Endodermal cell (in vitro differentiated cells): ENCODE data around the gene SIAE. TPM values are rescaled to one million over a fixed set of nuclear protein-coding genes. Genes with fewer than 3 reads are reported as not detected.

Experiments used
- DNase-seq: peaks from one replicate; pipeline ENCODE4 v3.0.0-alpha.2; 2017
- H3K27ac ChIP-seq: 2 replicates; pipeline ENCODE4 v1.5.1; 2013; ENCODE audit warnings: mild to moderate bottlenecking, low read depth, low read length, moderate library complexity
- H3K27me3 ChIP-seq: 2 replicates; pipeline ENCODE4 v1.6.1; 2013; ENCODE audit warnings: mild to moderate bottlenecking, low read length, moderate library complexity; ENCODE audit not compliant: insufficient read depth, control insufficient read depth, poor library complexity, severe bottlenecking
- H3K36me3 ChIP-seq: 2 replicates; pipeline ENCODE4 v1.7.0; 2013; ENCODE audit warnings: mild to moderate bottlenecking, low read length, moderate library complexity; ENCODE audit not compliant: control insufficient read depth, insufficient read depth
- H3K4me1 ChIP-seq: one replicate; pipeline ENCODE4 v1.7.0; 2013; ENCODE audit warnings: low read length; ENCODE audit not compliant: control insufficient read depth, insufficient read depth
- H3K4me3 ChIP-seq: 2 replicates; pipeline ENCODE4 v1.5.1; 2013; ENCODE audit warnings: mild to moderate bottlenecking, low read length, moderate library complexity
- H3K9ac ChIP-seq: 2 replicates; pipeline ENCODE4 v1.6.1; 2013; ENCODE audit warnings: mild to moderate bottlenecking, low read length, moderate library complexity; ENCODE audit not compliant: poor library complexity, severe bottlenecking; ENCODE audit errors: extremely low read depth
- H3K9me3 ChIP-seq: 2 replicates; pipeline ENCODE4 v1.6.1; 2013; ENCODE audit warnings: mild to moderate bottlenecking, low read length, moderate library complexity; ENCODE audit not compliant: control insufficient read depth
- H3K27ac Mint-ChIP-seq: 2 replicates; pipeline ENCODE4 v1.8.0; 2020; ENCODE audit warnings: mixed read lengths
- H3K27me3 Mint-ChIP-seq: 2 replicates; pipeline ENCODE4 v1.8.0; 2021; ENCODE audit warnings: mild to moderate bottlenecking, mixed read lengths; ENCODE audit not compliant: insufficient read depth
- H3K36me3 Mint-ChIP-seq: 2 replicates; pipeline ENCODE4 v1.8.0; 2020; ENCODE audit warnings: low read depth, mixed read lengths
- H3K4me1 Mint-ChIP-seq: 2 replicates; pipeline ENCODE4 v1.8.0; 2020; ENCODE audit warnings: mixed read lengths
- H3K4me3 Mint-ChIP-seq: 2 replicates; pipeline ENCODE4 v1.8.0; 2020; ENCODE audit warnings: mild to moderate bottlenecking, moderate library complexity, mixed read lengths
- H3K9me3 Mint-ChIP-seq: 2 replicates; pipeline ENCODE4 v1.8.0; 2020; ENCODE audit warnings: mild to moderate bottlenecking, mixed read lengths
- WGBS, 2 experiments: methylation state at CpG; one replicate each; pipeline versions ENCODE4 v1.1.5 to v1.1.7; 2013; ENCODE audit warnings: missing lambda C conversion rate in 2 of 2, mixed read lengths in 1 of 2; ENCODE audit not compliant: insufficient coverage in 1 of 2, insufficient read length in 1 of 2; 5-methylcytosine and 5-hydroxymethylcytosine counted together
- total RNA-seq, 2 donors: library from RNA; stranded (reverse); fragmentation: NEBNext Ultra II Directional in 1 of 2; extraction: Animal tissue kit (Norgen Biotek cat#: 25700) in 1 of 2; gene quantifications; 2 replicates in 1 of 2; 3 replicates in 1 of 2; pipeline ENCODE4 v1.2.1, GENCODE V29; 2021
- TF ChIP-seq, protein P1 (sequence below): fragments of 200-600 bp; sonication (generic); conservative IDR thresholded peaks from 2 replicates; pipeline ENCODE4 v1.5.0; 2021; ENCODE audit warnings: antibody characterized with exemption, mild to moderate bottlenecking

SIAE gene
- total RNA-seq, 2 donors from 2014 or later, result 4.4 to 7.4 TPM

- H3K27ac Mint-ChIP-seq, result no peak overlapping the region
- Histone ChIP-seq H3K9me3 (no peaks in the 10 kb centered on the region), H3K36me3 (no peaks in the 10 kb centered on the region), H3K27me3 (peaks cover 5% of the 10 kb centered on the region), H3K27ac (no peak overlapping the region), H3K4me1 (no peaks in the 10 kb centered on the region), H3K4me3 (no peak overlapping the region), H3K9ac (no peak overlapping the region)
- no peak overlapping the region for H3K4me3 Mint-ChIP-seq
- H3K9me3 Mint-ChIP-seq, result no peaks in the 10 kb centered on the region
- 93% methylated on average over 4 of the region's 4 CpGs for WGBS, 2 experiments
- peaks cover 1% of the 10 kb centered on the region for H3K4me1 Mint-ChIP-seq
- peaks cover 3% of the 10 kb centered on the region for H3K27me3 Mint-ChIP-seq
- peaks cover 2% of the 10 kb centered on the region for H3K36me3 Mint-ChIP-seq
- DNase-seq, result no peak
- TF ChIP-seq, protein P1, sequence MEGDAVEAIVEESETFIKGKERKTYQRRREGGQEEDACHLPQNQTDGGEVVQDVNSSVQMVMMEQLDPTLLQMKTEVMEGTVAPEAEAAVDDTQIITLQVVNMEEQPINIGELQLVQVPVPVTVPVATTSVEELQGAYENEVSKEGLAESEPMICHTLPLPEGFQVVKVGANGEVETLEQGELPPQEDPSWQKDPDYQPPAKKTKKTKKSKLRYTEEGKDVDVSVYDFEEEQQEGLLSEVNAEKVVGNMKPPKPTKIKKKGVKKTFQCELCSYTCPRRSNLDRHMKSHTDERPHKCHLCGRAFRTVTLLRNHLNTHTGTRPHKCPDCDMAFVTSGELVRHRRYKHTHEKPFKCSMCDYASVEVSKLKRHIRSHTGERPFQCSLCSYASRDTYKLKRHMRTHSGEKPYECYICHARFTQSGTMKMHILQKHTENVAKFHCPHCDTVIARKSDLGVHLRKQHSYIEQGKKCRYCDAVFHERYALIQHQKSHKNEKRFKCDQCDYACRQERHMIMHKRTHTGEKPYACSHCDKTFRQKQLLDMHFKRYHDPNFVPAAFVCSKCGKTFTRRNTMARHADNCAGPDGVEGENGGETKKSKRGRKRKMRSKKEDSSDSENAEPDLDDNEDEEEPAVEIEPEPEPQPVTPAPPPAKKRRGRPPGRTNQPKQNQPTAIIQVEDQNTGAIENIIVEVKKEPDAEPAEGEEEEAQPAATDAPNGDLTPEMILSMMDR, result no peak
Observed at GRCh38 chr11:124662106-124662505, 11.4 kb downstream of the SIAE start.

DNA sequence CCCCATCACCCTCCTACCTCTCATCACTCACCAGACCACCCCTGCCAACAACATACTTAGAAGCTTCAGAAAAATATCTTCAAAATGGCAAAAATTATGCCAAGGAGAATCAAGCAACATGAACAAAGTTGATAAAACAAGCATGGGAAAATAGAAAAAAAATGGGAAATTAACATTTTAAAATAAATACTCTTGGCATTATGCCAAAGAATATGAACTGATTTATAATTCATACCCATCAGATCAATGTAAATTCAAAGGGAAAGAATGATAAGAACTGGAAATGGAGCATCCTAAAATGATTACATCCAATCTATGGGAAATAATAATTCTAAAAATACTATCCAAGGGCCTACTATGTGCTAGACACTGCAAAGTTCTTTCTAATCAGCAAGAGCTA lies 12.0 kb downstream of the SIAE start:
- Mint-ChIP-seq H3K4me3 (no peak overlapping the region), H3K27ac (no peak overlapping the region), H3K36me3 (peaks cover 2% of the 10 kb centered on the region), H3K9me3 (no peaks in the 10 kb centered on the region), H3K4me1 (peaks cover 4% of the 10 kb centered on the region), H3K27me3 (peaks cover 3% of the 10 kb centered on the region)
- no peaks in the 10 kb centered on the region for H3K4me1 ChIP-seq
- no peaks in the 10 kb centered on the region for H3K36me3 ChIP-seq
- DNase-seq, result no peak
- H3K27ac ChIP-seq, result no peak overlapping the region
- no peaks in the 10 kb centered on the region for H3K9me3 ChIP-seq
- no peak overlapping the region for H3K4me3 ChIP-seq
- TF ChIP-seq, protein P1, result no peak
- H3K9ac ChIP-seq, result no peak overlapping the region
- peaks cover 5% of the 10 kb centered on the region for H3K27me3 ChIP-seq

DNA sequence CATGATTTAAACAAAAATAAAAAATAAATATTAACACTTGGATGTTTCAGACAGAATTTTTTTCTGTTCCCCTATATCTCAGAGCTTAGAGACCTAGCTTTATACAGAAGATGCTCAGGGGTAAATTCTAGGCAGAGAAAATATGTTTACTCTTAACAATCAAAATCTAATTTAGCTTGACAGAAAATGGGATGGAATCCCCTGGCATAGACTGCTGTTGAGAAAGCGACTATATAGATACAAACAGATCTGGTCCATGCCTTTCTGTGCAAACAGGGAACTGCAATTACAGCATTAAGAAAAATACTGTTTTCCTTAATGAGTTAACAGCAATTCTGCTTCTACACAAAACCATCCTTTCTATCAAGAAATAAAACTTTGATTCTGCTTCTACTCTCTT lies 14.6 kb downstream of the SIAE start:
- H3K9ac ChIP-seq, result no peak overlapping the region
- no peak for DNase-seq
- 91 to 100% methylated on average over 1 of the region's 1 CpG for WGBS, 2 experiments
- no peaks in the 10 kb centered on the region for H3K9me3 ChIP-seq
- peaks cover 5% of the 10 kb centered on the region for H3K27me3 ChIP-seq
- peaks cover 4% of the 10 kb centered on the region for H3K4me1 Mint-ChIP-seq
- TF ChIP-seq, protein P1, result no peak
- no peaks in the 10 kb centered on the region for H3K27me3 Mint-ChIP-seq
- no peaks in the 10 kb centered on the region for H3K4me1 ChIP-seq
- H3K36me3 Mint-ChIP-seq, result no peaks in the 10 kb centered on the region
- H3K36me3 ChIP-seq, result no peaks in the 10 kb centered on the region
- no peak overlapping the region for H3K27ac ChIP-seq
- no peak overlapping the region for H3K4me3 ChIP-seq
- no peak overlapping the region for H3K27ac Mint-ChIP-seq
- no peak overlapping the region for H3K4me3 Mint-ChIP-seq
- no peaks in the 10 kb centered on the region for H3K9me3 Mint-ChIP-seq
